Ascending aorta (tissue), 2 donors: Measurements from ENCODE around the gene PCSK2. TPM values are rescaled to one million over a fixed set of nuclear protein-coding genes. Genes with fewer than 3 reads are reported as not detected.

Source experiments
- DNase-seq, 2 donors: peaks; one replicate each; pipeline ENCODE4 v3.0.0-alpha.2; 2019; ENCODE audit warnings: low spot score in 2 of 2
- H3K27ac ChIP-seq, 2 donors: fragments of 200-600 bp; sonication (generic); one replicate each; pipeline ENCODE4 v1.5.1; 2016 to 2017; ENCODE audit warnings: mild to moderate bottlenecking in 1 of 2
- H3K27me3 ChIP-seq: fragments of 200-600 bp; sonication (generic); one replicate; pipeline ENCODE4 v1.5.1; 2017
- H3K36me3 ChIP-seq, 2 donors: fragments of 200-600 bp; sonication (generic); one replicate each; pipeline ENCODE4 v1.5.1; 2016
- H3K4me1 ChIP-seq, 2 donors: fragments of 200-600 bp; sonication (generic); one replicate each; pipeline ENCODE4 v1.5.1; 2016 to 2017; ENCODE audit warnings: mild to moderate bottlenecking in 1 of 2
- H3K4me3 ChIP-seq, 2 donors: fragments of 200-600 bp; sonication (generic); one replicate each; pipeline ENCODE4 v1.5.1; 2016 to 2017; ENCODE audit warnings: mild to moderate bottlenecking in 1 of 2
- H3K9me3 ChIP-seq, 2 donors: fragments of 200-600 bp; sonication (generic); one replicate each; pipeline ENCODE4 v1.5.1; 2016
- CTCF ChIP-seq, 3 experiments: fragments of 200-600 bp in 2 of 3; fragments of 450-650 bp in 1 of 3; sonication (generic) in 2 of 3; IDR thresholded peaks; one replicate each; pipeline ENCODE4 v1.5.1; 2016 to 2019; ENCODE audit warnings: antibody characterized with exemption in 3 of 3, mild to moderate bottlenecking in 1 of 3, moderate library complexity in 1 of 3
- intact Hi-C: fragments of 100-400 bp; cut with DNase I; formaldehyde crosslinking; loops from one replicate; pipeline ENCODE4 v1.15.1; 2023
- total RNA-seq: library from RNA; depleted of rRNA; stranded (reverse); fragments of >200 nt; gene quantifications from one replicate; pipeline ENCODE4 v1.1.0, GENCODE V29; 2016

PCSK2 gene
- total RNA-seq, 1 donor from 2014 or later: not detected

- Histone ChIP-seq H3K36me3 (no peaks in the 10 kb centered on the region), H3K27me3 (no peaks in the 10 kb centered on the region), H3K27ac (no peak overlapping the region), H3K4me1 (no peaks in the 10 kb centered on the region), H3K4me3 (no peak overlapping the region), H3K9me3 (peaks cover 0 to 4% of the 10 kb centered on the region in 2 donors)
- no peak for DNase-seq
- TF ChIP-seq CTCF (IDR thresholded peaks at IDR 0.05): no peak
- intact Hi-C loops: no loop called here
Measured at GRCh38 chr20:17419479-17420041, 192.7 kb downstream of the PCSK2 start.

GRCh38 chr20:17421493-17421892, 194.7 kb downstream of the PCSK2 start:
- H3K27ac ChIP-seq: no peak overlapping the region
- no peak for DNase-seq
- H3K27me3 ChIP-seq: no peaks in the 10 kb centered on the region
- no peak for TF ChIP-seq CTCF (IDR thresholded peaks at IDR 0.05)
- H3K9me3 ChIP-seq: no peaks in the 10 kb centered on the region
- no peaks in the 10 kb centered on the region for H3K4me1 ChIP-seq
- no peaks in the 10 kb centered on the region for H3K36me3 ChIP-seq
- H3K4me3 ChIP-seq: no peak overlapping the region
- intact Hi-C loops: no loop called here

- H3K9me3 ChIP-seq: no peaks in the 10 kb centered on the region
- H3K4me3 ChIP-seq: no peak overlapping the region
- H3K27ac ChIP-seq: no peak overlapping the region
- H3K36me3 ChIP-seq: no peaks in the 10 kb centered on the region
- intact Hi-C loops: no loop called here
- no peak for DNase-seq
- H3K4me1 ChIP-seq: no peaks in the 10 kb centered on the region
- no peak for TF ChIP-seq CTCF (IDR thresholded peaks at IDR 0.05)
- H3K27me3 ChIP-seq: no peaks in the 10 kb centered on the region
Measured at GRCh38 chr20:17423782-17424181, 196.9 kb downstream of the PCSK2 start.

GRCh38 chr20:17427638-17428037, 200.8 kb downstream of the PCSK2 start:
- intact Hi-C loops: no loop called here
- DNase-seq: no peak
- no peak for TF ChIP-seq CTCF (IDR thresholded peaks at IDR 0.05)

GRCh38 chr20:17430125-17430950, 203.5 kb downstream of the PCSK2 start:
- H3K27ac ChIP-seq: no peak overlapping the region

More at GRCh38 chr20:17427638-17428037, 200.8 kb downstream of the PCSK2 start:
- no peaks in the 10 kb centered on the region for H3K4me1 ChIP-seq
- H3K27ac ChIP-seq: no peak overlapping the region
- H3K36me3 ChIP-seq: no peaks in the 10 kb centered on the region
- no peaks in the 10 kb centered on the region for H3K27me3 ChIP-seq
- no peak overlapping the region for H3K4me3 ChIP-seq
- H3K9me3 ChIP-seq: no peaks in the 10 kb centered on the region

More at GRCh38 chr20:17430125-17430950, 203.5 kb downstream of the PCSK2 start:
- no peak overlapping the region for H3K4me3 ChIP-seq
- TF ChIP-seq CTCF (IDR thresholded peaks at IDR 0.05): no peak
- H3K36me3 ChIP-seq: no peaks in the 10 kb centered on the region
- H3K9me3 ChIP-seq: no peaks in the 10 kb centered on the region
- H3K4me1 ChIP-seq: no peaks in the 10 kb centered on the region
- H3K27me3 ChIP-seq: no peaks in the 10 kb centered on the region
- intact Hi-C loops: no loop called here
- no peak for DNase-seq
